GM12891 (cell line): ENCODE measurements around the gene ZDHHC3.

Experiments used
- POLR2A ChIP-seq: IDR thresholded peaks from 2 replicates; pipeline ENCODE4 v1.6.1; 2011; ENCODE audit warnings: low read depth, low read length, control low read depth
- POLR2AphosphoS5 ChIP-seq: IDR thresholded peaks from 2 replicates; pipeline ENCODE4 v1.6.1; 2011; ENCODE audit warnings: low read depth, low read length, control low read depth
- POU2F2 ChIP-seq: IDR thresholded peaks from 2 replicates; pipeline ENCODE4 v1.6.1; 2011; ENCODE audit warnings: low read depth, mild to moderate bottlenecking, control low read depth, low read length, moderate library complexity
- SPI1 ChIP-seq: IDR thresholded peaks from 2 replicates; pipeline ENCODE4 v1.6.1; 2011; ENCODE audit warnings: low read depth, low read length, control low read depth

DNA sequence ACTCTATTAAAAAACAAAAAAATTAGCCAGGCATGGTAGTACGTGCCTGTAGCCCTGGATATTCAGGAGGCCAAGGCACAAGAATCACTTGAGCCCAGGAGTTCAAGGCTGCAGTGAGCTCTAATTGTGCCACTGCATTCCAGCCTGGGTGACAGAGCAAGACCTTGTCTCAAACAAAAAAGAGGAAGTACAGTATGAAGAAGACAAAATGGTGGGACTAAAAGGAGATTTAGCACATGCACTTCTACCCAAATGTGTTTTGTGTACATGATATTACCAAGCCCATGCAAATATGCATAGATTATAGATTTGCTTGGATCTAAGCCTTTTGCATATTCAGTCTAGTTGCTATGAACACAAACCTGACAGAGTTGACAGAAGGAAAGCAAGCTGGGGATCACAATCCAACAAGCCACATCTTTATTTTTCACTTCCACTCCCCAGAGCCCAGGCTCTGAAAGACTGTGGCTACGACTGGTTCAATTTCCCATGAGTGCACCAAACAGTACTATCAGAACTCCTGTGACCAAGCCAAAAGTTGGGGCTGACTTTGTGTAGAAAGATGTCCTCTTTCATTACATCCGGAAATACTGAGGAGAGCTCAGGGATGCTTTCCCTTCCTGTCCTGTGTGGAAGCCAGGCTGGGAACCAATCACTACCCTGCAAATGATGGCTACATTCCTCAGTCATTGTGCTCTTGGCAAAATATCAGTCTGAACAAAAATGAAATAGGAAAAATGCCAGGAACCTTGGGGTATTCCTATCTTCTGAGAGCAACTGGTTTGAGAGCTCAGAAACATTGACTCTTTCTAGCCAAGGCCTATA lies 52.1 kb downstream of the ZDHHC3 start:
- TF ChIP-seq POLR2A = no peak
- no peak for TF ChIP-seq POLR2AphosphoS5
- no peak for TF ChIP-seq POU2F2
- peak; percentile 66 for TF ChIP-seq SPI1
